Amniotic stem cell (primary cell): ENCODE results near the gene EFNA5.
"Not testable (repeated sequence)": the region's sequence is repeated elsewhere in the genome, so short reads cannot be mapped to it uniquely, and the experiment has no call there.

ENCODE experiments used
- DNase-seq: peaks from one replicate; lab custom pipeline; 2025; lab: John Stamatoyannopoulos, UW

Gene EFNA5

DNA sequence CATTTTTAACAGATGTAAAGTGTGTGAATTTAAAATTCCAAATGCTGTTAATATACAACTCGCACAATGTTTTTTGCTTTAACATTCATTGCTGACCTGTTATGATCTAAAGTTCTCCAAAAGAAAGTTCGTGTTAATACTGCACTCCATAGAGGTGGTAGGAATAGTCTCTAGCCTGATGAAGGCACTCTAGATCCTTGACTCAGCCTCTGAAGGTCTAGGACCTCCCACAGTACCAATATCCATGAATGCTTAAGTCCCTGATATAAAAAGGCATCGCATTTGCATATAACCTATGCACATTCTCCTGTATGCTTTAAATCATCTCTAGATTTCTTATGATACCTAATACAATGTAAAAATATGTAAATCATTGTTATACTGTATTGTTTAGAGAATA, 213.6 kb downstream of the EFNA5 start:
- DNase-seq, result no peak

DNA sequence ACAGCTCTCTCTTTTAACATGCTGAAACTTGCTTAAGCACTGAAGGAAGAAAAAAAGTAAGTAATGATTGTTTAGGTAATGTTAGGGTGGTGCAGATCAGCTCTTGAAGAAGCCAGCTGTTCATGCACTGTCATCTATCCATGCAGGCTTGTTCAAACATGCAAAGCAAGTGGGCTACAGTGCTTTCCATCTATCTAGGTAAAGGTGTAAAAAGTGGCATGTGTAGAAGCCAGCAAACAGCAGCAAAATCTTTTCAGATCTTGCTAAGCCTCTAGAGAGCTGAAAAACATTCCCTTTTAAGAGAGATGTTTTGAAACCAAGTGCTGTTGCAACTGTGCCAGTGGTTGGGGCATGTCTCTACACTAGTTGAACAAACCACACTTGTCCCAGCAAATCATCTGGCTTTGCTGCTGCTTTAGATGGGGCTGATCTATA, 214.4 kb downstream of the EFNA5 start:
- no peak for DNase-seq

DNA sequence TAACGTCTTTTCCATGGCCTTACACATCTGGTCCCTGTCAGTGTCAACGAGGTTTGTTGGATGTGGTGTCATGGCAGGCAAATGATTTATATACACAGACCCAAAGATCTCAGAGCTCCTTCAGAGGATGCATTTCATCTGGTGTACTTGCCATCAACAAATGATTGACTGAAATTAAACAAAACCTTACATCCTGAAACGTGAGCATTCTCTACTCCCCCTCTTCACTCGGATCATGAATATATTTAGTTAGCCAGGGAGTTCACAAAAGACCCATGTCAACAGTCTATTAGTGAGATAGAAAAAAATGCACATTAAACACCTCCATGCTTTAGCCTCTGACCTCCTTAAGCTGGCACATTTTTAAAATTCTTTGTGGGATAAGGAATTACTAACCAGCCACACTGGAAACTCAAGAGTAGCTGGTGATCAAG, 215.6 kb downstream of the EFNA5 start:
- no peak for DNase-seq

DNA sequence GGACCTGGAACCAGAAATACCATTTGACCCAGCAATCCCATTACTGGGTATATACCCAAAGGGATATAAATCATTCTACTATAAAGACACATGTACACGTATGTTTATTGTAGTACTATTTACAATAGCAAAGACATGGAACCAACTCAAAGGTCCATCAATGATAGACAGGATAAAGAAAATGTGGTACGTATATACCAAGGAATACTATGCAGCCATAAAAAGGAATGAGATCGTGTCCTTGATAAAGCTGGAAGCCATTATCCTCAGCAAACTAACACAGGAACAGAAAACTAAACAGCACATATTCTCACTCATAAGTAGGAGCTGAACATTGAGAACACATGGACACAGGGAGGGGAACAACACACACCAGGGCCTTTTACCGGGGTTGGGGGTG, 218.9 kb downstream of the EFNA5 start:
- not testable (repeated sequence) for DNase-seq

DNA sequence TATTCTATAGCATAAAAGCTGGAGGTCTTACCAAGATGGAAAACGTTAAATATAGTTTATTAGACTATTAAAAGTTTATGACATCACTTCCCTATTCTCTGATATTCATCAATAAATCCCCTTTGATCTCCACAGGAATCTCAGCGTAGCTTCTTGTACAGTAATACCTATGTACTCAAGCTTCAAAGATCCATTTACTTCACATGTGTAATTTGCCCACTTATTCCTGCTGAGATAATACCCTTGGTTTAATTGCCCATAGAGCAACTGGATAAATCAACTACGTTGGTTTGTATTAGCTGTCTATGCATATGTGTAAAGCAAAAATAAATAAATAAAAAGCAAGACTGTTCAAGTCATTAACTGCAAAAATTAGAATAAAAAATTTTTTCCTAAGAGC, 219.7 kb downstream of the EFNA5 start:
- no peak for DNase-seq

DNA sequence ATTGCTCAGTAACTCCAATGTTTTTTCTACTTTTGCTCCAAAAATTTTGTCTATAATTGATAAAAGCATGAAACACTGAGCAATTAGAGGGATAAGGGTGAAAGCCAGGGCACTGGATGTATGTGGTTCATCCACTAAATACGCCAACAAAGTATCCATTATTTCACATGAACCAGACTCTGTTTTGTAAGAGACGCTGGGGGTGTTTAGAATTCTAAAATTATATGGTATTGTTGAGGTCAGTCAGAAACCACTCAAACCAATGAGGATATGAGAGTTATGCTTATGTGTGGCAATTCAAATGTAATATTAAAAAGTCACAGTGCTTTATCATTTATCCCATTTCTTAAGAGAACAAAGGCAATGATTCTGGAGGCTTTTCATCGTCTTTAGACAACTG, 220.2 kb downstream of the EFNA5 start:
- no peak for DNase-seq

DNA sequence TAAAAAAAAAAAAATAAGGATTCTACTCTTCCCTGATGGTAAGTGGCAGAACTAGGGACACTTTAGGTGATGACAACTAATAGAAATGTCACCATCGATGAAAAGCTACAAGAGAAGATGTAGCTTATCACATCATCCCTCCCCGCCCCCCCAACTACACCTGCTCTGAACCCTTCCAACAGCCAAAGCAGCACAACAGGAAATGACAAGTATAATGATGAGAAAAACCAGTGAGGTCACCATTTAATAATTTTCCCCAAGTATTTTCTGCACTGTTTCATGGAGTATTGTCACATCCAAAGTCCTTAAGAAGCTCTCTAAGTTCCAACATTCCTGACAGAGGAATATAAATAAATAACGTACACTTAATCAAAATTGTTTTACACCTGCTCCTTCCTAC, 221.4 kb downstream of the EFNA5 start:
- DNase-seq, result no peak

DNA sequence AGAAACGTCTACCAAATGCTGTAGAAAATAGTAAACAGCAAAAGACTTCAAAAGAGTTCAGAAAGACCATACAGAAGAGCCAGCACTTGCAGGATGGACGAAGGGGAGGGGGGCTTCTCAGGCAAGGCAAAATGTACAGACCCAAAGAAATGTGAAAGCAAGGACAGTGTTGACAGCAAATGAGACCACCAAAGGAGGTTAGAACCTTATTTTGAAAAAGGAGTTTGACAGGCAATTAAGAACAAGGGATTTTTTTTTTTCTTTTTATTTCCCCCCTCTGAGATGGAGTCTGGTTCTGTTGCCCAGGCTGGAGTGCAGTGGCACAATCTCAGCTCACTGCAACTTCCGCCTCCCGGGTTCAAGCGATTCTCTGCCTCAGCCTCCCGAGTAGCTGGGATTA, 223.2 kb downstream of the EFNA5 start:
- DNase-seq, result no peak

DNA sequence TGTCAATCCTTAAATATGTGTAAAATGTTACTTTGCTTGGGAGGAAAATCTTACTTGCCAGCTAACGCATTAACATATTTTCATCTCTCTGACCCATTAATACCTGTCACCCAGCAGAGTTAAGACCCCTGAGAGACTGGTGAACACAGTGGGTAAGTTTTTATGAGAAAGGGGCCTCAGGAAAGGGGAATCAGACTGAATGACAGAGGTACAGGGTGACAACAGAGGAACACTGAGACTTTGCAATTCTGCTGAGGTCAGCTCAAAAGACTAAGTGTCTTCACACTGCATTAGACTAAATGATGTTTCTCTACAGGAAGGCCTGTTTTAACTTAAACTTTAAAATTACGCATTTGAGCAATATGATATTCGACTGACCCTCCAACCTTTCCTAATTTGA, 223.8 kb downstream of the EFNA5 start:
- DNase-seq, result no peak

DNA sequence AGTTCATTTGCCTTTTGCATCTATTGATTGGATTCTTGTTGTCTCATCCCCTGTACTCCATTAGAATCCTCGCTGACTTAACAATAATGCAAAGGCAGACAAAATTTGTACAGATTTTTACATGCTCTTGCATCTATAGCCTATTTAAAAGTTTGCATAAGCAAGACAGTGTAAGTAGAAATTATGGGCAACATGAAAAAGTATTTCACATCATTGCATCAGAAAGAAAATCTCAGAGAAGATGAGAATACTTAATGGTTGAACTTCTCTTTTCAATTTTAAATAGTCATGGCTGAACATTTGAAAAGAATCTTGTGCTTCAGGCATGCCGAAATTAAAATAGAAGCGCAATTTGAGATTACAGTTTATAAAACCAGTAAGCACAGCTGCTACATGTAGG, 226.4 kb downstream of the EFNA5 start:
- no peak for DNase-seq

DNA sequence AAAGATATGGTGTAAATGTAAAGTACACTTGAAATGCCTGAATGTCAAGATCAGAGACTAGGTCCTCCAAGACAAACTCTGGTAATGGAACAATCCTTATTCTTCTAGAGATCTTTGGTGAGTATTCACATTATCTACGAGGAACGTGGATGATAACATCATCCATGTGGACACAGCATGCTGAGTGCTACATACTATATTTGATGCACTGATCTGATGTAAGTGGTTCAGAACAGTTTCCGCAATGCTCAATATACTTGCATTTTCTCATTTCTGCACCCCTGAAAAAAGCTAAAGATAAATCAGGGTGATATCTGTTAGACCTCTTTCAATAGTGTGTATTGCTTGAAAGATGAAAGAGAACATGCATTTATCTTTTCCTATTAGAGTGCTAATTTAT, 226.8 kb downstream of the EFNA5 start:
- no peak for DNase-seq

DNA sequence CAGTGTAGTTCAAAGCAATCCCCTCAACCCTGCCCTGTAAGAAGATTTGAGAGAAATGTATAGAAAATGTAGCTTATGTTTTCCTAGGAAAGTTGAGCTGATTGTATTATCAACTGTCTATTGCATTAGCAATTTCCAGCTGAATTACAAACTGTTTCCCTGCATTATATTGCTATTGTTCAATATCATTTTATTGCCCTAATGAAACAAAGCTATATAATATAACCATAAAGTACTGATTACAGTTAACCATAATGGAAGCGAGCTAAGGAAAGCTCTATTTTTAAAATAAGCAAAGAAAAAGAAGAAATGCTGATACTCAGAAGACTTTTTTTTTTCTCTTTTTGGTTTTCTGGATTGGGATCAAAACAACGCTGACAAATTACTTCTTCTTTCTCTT, 228.3 kb downstream of the EFNA5 start:
- DNase-seq, result no peak

DNA sequence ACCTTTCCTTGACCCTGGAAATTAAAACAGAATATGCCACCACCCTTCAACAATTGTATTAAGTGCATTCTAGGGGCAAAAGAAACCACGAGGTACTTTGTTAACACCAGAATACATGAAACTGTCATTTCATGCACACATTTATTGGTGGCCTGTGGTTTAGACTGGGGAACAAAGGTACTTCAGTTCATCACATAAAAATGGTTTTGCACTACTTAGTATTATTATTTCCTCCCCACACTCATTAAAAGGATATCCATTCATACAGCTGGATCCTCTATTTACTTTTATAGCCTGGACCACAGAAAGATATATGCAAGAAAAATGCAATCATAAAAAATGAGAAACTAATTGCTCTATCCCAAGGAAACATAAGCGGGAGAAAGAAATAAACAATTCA, 230.9 kb downstream of the EFNA5 start:
- DNase-seq, result no peak

DNA sequence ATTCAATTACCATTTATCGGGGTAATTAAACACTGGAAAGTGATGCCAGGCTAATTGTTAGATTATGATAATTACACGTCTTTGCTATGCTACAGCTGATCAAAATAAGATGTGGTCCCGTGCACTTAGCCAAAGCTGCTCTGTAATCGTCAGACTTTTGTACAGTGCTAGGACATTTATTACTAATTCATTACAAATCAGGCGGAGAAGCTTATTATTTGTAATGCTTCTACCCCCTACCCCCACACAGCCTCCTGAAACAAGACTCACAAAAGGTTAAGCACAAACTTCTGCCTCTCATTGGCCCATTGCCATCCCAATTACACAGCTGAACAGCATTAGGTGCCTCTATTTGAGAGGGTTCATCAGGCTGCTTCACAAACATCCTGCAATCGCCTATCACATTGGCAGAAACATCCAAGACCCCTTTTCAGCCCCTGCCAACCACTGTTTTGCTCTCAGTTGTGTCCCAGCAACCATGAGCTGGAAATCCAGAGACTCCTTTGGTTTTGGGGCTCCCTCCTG, 232.7 kb downstream of the EFNA5 start:
- DNase-seq, result no peak

DNA sequence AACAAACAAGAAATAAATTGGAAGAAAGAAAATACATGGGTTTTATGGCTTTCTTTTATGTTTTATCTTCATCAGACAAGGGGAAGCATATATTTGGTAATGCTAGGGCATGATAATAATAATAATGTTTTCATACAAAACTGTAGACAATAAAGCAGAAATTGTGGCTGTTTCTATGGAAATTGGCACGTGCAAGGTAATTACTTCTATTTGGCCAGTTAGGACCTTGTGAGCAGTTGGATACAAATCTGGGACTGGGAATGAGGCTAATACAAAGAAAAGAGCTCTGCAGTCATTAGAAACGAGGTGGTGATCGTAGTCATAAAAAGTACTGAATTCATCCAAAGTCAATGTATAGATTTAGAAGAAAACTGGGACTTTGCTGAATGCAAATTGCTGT, 233.6 kb downstream of the EFNA5 start:
- no peak for DNase-seq

DNA sequence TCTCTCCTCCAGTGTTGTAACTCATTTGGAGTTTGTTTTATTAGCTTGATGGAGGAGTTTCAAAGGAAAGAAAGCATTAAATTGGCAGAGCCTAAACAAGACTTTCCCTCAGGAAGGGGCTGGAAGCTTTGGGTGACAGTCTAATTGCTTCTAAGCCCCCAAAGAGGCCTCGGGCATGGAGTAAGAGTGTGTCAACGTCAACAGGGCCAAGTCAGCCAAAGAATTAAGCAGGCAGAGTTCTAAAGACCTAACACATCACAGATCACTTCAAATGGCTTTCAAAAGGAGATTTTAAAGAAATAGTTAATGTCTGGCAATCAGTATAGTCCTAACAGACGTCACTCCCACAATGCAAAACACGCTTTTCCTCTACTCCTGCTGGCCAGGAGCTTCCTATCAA, 234.5 kb downstream of the EFNA5 start:
- no peak for DNase-seq

DNA sequence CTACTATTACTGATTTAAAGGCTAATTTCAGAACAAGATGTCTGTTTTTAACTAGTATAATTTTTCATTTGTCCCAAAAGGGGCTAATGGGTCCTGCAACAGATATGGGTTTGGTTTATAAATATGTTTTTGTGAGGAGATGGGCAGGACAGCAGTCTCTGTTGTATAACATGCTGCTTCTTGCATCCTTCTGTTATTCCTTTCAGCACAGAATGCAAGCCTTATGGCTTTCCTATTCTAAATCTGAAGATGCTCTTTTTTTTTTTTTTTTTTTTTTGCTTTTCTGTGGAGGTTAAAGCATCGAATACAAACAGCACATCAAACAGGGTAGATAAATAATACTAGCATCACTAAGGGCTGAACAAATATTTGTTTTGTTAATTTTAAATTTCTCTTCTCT, 235.7 kb downstream of the EFNA5 start:
- DNase-seq, result no peak

DNA sequence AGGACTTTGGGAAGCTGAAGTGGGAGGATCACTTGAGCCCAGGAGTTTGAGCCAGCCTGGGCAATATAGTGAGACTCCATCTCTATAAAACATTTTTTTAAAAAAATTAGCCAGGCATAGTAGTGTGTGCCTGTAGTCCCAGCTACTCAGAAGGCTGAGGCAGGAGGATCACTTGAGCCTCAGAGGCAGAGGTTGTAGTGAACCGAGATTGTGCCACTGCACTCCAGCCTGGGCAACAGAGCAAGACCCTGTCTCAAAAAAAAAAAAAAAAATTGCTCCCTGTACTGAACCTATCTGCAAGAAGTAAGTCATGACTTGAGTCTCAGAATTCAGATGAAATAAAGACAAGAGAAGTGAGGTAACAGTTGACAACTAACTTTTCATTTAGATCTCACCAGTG, 237.1 kb downstream of the EFNA5 start:
- DNase-seq, result not testable (repeated sequence)

DNA sequence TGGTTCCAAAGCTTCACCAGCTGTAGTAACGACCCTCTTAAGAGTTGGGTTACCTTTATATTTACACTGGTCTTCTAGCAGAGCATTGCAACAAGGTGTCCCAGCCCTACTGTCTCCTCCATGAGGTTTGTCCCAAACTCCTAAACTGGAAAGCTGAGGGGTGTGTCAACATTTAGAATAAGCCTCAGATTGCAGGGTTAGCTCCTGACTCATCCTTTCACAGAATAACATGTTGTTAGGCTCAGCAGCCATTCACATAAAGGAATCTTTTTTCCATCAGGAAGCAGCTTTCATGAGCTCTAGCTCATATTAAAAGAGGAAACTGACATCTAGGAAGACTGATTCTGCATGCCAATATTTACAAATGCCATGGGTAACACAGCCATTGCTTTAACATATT, 238.7 kb downstream of the EFNA5 start:
- DNase-seq, result no peak

DNA sequence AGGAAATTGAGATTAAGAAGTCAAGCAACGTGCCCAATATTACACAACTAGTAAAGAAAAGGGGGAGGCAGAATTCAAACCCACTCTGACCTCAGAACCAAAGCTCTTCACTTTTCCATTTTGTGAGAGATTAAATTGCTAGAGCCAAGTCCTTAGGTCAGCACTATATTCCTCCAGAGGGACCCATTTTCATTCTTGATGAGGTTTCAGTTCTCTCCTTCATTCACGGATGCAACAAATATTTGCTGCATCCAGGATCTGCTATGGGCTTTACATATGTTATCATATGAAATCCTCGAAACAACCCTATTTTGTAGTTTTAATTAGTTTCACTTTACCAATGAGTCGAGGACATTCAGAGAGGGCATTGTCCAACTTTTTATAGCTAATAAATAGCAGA, 239.2 kb downstream of the EFNA5 start:
- no peak for DNase-seq

DNA sequence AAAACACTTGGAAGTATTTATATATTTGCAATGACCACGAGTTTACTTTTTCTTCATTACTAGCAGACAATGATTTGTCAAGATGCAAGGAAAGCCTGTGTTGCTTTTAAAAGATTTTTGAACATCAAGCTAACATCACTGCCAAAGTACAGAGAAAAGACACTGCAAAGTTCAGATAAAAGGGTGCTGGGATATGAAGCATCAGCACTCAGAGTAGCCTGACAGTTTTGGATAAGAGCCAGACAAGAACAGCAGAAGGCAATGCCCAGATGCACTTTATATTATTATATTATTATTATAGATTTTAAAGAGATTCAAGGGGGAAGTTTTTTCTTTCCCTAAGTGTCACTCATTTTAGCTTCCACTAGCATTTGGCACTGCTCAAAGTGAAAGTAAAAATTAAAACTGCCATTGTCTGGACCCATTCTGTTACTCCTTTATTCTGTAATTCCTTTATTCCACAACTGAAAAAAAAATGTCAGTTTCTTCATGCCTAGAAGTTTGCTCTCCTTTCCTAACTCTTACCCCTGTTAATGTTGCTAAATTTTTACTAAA, 240.6 kb downstream of the EFNA5 start:
- DNase-seq, result no peak

DNA sequence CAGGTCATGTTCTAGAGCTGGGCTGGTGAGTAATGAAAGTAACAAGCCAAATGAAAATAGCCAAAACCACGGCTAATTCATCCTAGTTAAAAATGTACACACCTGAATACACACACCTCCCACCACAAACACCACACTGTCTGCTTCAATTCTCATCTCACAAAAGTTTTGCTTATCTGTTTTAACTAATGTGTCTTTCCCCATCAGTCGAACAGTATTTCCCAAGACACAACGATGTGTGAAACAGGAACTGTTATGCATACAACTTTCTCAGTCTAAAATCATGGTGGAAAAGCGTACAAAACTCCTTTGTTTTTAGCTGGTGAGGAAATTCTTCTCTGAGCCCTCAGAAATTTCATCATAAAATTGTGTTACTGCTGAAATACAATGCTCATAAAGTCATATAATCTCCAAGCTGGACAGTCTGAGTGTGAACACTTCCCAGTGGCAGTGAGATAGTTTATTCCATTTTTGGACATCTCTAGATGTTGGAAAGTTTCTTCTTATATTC, 242.4 kb downstream of the EFNA5 start:
- no peak for DNase-seq

DNA sequence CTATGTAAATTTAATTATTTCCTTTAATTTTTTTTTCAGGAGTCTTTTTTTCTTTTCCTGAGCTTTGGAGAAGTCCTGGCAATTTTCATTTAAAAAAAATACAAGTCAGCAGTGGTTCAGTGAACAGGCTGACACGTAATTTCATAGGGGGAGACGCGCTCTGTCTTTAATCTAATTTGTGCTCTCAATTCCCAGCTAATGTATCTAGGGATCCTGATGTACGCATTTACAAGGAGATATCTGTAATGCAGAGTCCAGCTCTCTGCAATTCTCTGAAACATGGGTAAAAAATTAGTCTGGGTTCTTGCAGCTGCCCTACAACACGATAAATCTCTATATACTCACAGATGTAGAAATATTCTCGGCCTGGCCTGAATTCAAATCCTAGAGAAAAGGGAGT, 243.9 kb downstream of the EFNA5 start:
- DNase-seq, result no peak

DNA sequence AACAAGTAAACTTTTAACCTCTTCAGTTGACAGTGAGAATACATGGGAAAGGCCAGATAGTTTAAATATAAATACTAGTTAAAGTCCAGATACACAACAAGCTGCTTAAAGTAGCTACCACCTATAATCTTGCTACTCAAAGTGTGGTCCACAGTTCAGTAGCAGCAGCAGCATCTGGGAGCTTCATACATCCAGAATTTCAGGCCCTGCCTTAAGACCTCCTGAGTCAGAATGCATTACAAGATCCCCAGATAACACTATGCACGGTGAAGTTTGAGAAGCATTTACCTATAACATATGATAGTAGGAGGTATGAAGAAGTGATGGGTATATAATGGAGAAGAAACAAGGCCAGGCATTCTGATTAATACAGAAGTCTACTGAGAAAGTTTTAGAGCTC, 244.5 kb downstream of the EFNA5 start:
- no peak for DNase-seq
